ENCODE results near the gene PTGER3. TPM values are rescaled to one million over a fixed set of nuclear protein-coding genes. Genes with fewer than 3 reads are reported as not detected.

The PTGER3 gene
- total and polyA plus RNA-seq, 2 experiments from 2014 or later = 0.45 to 1.6 TPM

GRCh38 chr1:70994753-70995268 lies 52.8 kb downstream of the PTGER3 start:
- H3K27me3 ChIP-seq (ENCODE audit: insufficient read depth) = no peaks in the 10 kb centered on the region
- ATAC-seq = no peak
- no peaks in the 10 kb centered on the region for H3K36me3 ChIP-seq (ENCODE audit: insufficient read depth)
- H3K36me3 Mint-ChIP-seq (ENCODE audit: low read depth) = no peaks in the 10 kb centered on the region
- H3F3A ChIP-seq (replicated peaks; ENCODE audit: low read depth) = no peaks in the 10 kb centered on the region
- 0 out of 2 replicates have a peak, but pooled peaks cover 3% of the 10 kb centered on the region for H3K9me2 ChIP-seq (ENCODE audit: insufficient read depth)
- no peak for TF ChIP-seq POLR2AphosphoS5 (IDR thresholded peaks at IDR 0.05; ENCODE audit: low read depth)
- no peak for TF ChIP-seq ETS1 (IDR thresholded peaks at IDR 0.05)
- no peak for TF ChIP-seq JUNB (IDR thresholded peaks at IDR 0.05; ENCODE audit: unreplicated experiment)
- TF ChIP-seq ZNF114 (CRISPR knock-in tag; IDR thresholded peaks at IDR 0.05) = no peak
- TF ChIP-seq NANOG (IDR thresholded peaks at IDR 0.05; ENCODE audit: borderline replicate concordance) = no peak
- TF ChIP-seq STAT1 (IDR thresholded peaks at IDR 0.05; ENCODE audit: unreplicated experiment) = no peak
- TF ChIP-seq CREB1 (CRISPR knock-in tag; IDR thresholded peaks at IDR 0.05; ENCODE audit: low read depth) = no peak
- TF ChIP-seq EZH2phosphoT487 (IDR thresholded peaks at IDR 0.05; ENCODE audit: unreplicated experiment) = no peak
- TF ChIP-seq, protein P1, sequence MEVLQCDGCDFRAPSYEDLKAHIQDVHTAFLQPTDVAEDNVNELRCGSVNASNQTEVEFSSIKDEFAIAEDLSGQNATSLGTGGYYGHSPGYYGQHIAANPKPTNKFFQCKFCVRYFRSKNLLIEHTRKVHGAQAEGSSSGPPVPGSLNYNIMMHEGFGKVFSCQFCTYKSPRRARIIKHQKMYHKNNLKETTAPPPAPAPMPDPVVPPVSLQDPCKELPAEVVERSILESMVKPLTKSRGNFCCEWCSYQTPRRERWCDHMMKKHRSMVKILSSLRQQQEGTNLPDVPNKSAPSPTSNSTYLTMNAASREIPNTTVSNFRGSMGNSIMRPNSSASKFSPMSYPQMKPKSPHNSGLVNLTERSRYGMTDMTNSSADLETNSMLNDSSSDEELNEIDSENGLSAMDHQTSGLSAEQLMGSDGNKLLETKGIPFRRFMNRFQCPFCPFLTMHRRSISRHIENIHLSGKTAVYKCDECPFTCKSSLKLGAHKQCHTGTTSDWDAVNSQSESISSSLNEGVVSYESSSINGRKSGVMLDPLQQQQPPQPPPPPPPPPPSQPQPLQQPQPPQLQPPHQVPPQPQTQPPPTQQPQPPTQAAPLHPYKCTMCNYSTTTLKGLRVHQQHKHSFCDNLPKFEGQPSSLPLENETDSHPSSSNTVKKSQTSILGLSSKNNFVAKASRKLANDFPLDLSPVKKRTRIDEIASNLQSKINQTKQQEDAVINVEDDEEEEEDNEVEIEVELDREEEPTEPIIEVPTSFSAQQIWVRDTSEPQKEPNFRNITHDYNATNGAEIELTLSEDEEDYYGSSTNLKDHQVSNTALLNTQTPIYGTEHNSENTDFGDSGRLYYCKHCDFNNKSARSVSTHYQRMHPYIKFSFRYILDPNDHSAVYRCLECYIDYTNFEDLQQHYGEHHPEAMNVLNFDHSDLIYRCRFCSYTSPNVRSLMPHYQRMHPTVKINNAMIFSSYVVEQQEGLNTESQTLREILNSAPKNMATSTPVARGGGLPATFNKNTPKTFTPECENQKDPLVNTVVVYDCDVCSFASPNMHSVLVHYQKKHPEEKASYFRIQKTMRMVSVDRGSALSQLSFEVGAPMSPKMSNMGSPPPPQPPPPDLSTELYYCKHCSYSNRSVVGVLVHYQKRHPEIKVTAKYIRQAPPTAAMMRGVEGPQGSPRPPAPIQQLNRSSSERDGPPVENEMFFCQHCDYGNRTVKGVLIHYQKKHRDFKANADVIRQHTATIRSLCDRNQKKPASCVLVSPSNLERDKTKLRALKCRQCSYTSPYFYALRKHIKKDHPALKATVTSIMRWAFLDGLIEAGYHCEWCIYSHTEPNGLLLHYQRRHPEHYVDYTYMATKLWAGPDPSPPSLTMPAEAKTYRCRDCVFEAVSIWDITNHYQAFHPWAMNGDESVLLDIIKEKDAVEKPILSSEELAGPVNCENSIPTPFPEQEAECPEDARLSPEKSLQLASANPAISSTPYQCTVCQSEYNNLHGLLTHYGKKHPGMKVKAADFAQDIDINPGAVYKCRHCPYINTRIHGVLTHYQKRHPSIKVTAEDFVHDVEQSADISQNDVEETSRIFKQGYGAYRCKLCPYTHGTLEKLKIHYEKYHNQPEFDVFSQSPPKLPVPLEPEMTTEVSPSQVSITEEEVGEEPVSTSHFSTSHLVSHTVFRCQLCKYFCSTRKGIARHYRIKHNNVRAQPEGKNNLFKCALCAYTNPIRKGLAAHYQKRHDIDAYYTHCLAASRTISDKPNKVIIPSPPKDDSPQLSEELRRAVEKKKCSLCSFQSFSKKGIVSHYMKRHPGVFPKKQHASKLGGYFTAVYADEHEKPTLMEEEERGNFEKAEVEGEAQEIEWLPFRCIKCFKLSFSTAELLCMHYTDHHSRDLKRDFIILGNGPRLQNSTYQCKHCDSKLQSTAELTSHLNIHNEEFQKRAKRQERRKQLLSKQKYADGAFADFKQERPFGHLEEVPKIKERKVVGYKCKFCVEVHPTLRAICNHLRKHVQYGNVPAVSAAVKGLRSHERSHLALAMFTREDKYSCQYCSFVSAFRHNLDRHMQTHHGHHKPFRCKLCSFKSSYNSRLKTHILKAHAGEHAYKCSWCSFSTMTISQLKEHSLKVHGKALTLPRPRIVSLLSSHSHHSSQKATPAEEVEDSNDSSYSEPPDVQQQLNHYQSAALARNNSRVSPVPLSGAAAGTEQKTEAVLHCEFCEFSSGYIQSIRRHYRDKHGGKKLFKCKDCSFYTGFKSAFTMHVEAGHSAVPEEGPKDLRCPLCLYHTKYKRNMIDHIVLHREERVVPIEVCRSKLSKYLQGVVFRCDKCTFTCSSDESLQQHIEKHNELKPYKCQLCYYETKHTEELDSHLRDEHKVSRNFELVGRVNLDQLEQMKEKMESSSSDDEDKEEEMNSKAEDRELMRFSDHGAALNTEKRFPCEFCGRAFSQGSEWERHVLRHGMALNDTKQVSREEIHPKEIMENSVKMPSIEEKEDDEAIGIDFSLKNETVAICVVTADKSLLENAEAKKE (CRISPR knock-in tag; IDR thresholded peaks at IDR 0.05) = no peak
- no peak overlapping the region for H2AFZ ChIP-seq
- no peak overlapping the region for H3K4me3 Mint-ChIP-seq
- H3K27ac ChIP-seq (ENCODE audit: low read depth) = no peak overlapping the region
- no peak overlapping the region for H3K27ac Mint-ChIP-seq
- no peak overlapping the region for H3K4me2 ChIP-seq
- H3K4me1 Mint-ChIP-seq = no peaks in the 10 kb centered on the region; the same call in 2 of the 3 replicates
- no peaks in the 10 kb centered on the region for H3K9me3 Mint-ChIP-seq
- H3K27me3 Mint-ChIP-seq (ENCODE audit: insufficient read depth, low read depth, poor library complexity) = no peaks in the 10 kb centered on the region
- H3K79me2 ChIP-seq (replicated peaks; ENCODE audit: insufficient read depth) = no peaks in the 10 kb centered on the region
- no peak for DNase-seq (ENCODE audit: low spot score)
- H4K20me1 ChIP-seq (replicated peaks; ENCODE audit: insufficient read depth) = no peaks in the 10 kb centered on the region
- H3K4me3 ChIP-seq = no peak overlapping the region
- no peaks in the 10 kb centered on the region for H3K4me1 ChIP-seq (ENCODE audit: insufficient read depth)

All from GM23338 (cell line).